ENCODE data around the gene SAMD15.

SAMD15 gene

GRCh38 chr14:77347751-77348150 lies 29.4 kb upstream of the SAMD15 start:
- H3K27ac Mint-ChIP-seq: peak overlapping the region; percentile 39
- no peaks in the 10 kb centered on the region for H3K9me3 Mint-ChIP-seq
- H3K4me3 Mint-ChIP-seq: no peak overlapping the region
- peaks cover 44% of the 10 kb centered on the region for H3K36me3 Mint-ChIP-seq (ENCODE audit: low read depth)
- TF ChIP-seq, protein P1, sequence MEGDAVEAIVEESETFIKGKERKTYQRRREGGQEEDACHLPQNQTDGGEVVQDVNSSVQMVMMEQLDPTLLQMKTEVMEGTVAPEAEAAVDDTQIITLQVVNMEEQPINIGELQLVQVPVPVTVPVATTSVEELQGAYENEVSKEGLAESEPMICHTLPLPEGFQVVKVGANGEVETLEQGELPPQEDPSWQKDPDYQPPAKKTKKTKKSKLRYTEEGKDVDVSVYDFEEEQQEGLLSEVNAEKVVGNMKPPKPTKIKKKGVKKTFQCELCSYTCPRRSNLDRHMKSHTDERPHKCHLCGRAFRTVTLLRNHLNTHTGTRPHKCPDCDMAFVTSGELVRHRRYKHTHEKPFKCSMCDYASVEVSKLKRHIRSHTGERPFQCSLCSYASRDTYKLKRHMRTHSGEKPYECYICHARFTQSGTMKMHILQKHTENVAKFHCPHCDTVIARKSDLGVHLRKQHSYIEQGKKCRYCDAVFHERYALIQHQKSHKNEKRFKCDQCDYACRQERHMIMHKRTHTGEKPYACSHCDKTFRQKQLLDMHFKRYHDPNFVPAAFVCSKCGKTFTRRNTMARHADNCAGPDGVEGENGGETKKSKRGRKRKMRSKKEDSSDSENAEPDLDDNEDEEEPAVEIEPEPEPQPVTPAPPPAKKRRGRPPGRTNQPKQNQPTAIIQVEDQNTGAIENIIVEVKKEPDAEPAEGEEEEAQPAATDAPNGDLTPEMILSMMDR (IDR thresholded peaks at IDR 0.05): no peak
- H3K4me1 Mint-ChIP-seq: peaks cover 33% of the 10 kb centered on the region
- DNase-seq: no peak
- no peaks in the 10 kb centered on the region for H3K27me3 Mint-ChIP-seq (ENCODE audit: low read depth, poor library complexity)

- Mint-ChIP-seq H3K9me3 (no peaks in the 10 kb centered on the region), H3K4me3 (no peak overlapping the region), H3K27ac (no peak overlapping the region), H3K36me3 (ENCODE audit: low read depth) (peaks cover 29% of the 10 kb centered on the region), H3K27me3 (ENCODE audit: low read depth, poor library complexity) (peaks cover 2% of the 10 kb centered on the region), H3K4me1 (no peaks in the 10 kb centered on the region)
- TF ChIP-seq, protein P1 (IDR thresholded peaks at IDR 0.05): no peak
- no peak for DNase-seq
Measured at GRCh38 chr14:77353469-77354141, 23.6 kb upstream of the SAMD15 start.

GRCh38 chr14:77355811-77356210 lies 21.4 kb upstream of the SAMD15 start:
- no peak overlapping the region for H3K4me3 Mint-ChIP-seq
- H3K9me3 Mint-ChIP-seq: no peaks in the 10 kb centered on the region
- no peak for DNase-seq
- peaks cover 2% of the 10 kb centered on the region for H3K27me3 Mint-ChIP-seq (ENCODE audit: low read depth, poor library complexity)
- peaks cover 20% of the 10 kb centered on the region for H3K36me3 Mint-ChIP-seq (ENCODE audit: low read depth)
- H3K4me1 Mint-ChIP-seq: no peaks in the 10 kb centered on the region
- TF ChIP-seq, protein P1 (IDR thresholded peaks at IDR 0.05): no peak
- H3K27ac Mint-ChIP-seq: no peak overlapping the region

- Mint-ChIP-seq H3K9me3 (peaks cover 8% of the 10 kb centered on the region), H3K4me3 (no peak overlapping the region)
Measured at GRCh38 chr14:77356899-77357298, 20.3 kb upstream of the SAMD15 start.

GRCh38 chr14:77359626-77360025 lies 17.6 kb upstream of the SAMD15 start:
- peaks cover 22% of the 10 kb centered on the region for H3K36me3 Mint-ChIP-seq (ENCODE audit: low read depth)
- no peak overlapping the region for H3K27ac Mint-ChIP-seq
- H3K4me1 Mint-ChIP-seq: no peaks in the 10 kb centered on the region
- DNase-seq: no peak
- peaks cover 13% of the 10 kb centered on the region for H3K9me3 Mint-ChIP-seq
- H3K4me3 Mint-ChIP-seq: no peak overlapping the region
- TF ChIP-seq, protein P1 (IDR thresholded peaks at IDR 0.05): no peak
- no peaks in the 10 kb centered on the region for H3K27me3 Mint-ChIP-seq (ENCODE audit: low read depth, poor library complexity)

More at GRCh38 chr14:77356899-77357298, 20.3 kb upstream of the SAMD15 start:
- H3K27ac Mint-ChIP-seq: no peak overlapping the region
- peaks cover 2% of the 10 kb centered on the region for H3K27me3 Mint-ChIP-seq (ENCODE audit: low read depth, poor library complexity)
- no peaks in the 10 kb centered on the region for H3K4me1 Mint-ChIP-seq
- TF ChIP-seq, protein P1 (IDR thresholded peaks at IDR 0.05): no peak
- DNase-seq: no peak
- peaks cover 22% of the 10 kb centered on the region for H3K36me3 Mint-ChIP-seq (ENCODE audit: low read depth)

- no peak for DNase-seq
- TF ChIP-seq, protein P1 (IDR thresholded peaks at IDR 0.05): no peak
- Mint-ChIP-seq H3K27me3 (ENCODE audit: low read depth, poor library complexity) (no peaks in the 10 kb centered on the region), H3K9me3 (peaks cover 13% of the 10 kb centered on the region), H3K4me1 (peaks cover 2% of the 10 kb centered on the region), H3K36me3 (ENCODE audit: low read depth) (peaks cover 16% of the 10 kb centered on the region), H3K27ac (no peak overlapping the region), H3K4me3 (no peak overlapping the region)
Measured at GRCh38 chr14:77364146-77364545, 13.0 kb upstream of the SAMD15 start.

Data from nephron progenitor cell (in vitro differentiated cells).